Measurements from ENCODE around the gene CDHR1.
"Not testable (repeated sequence)": the region's sequence is repeated elsewhere in the genome, so short reads cannot be mapped to it uniquely, and the experiment has no call there.

CDHR1 gene

GRCh38 chr10:84194424-84195043 is at the start of gene CDHR1:
Gene CDHR1, plus strand, starts transcription at chr10:84194537. Its CDS starts 224 bp downstream, at chr10:84194761.
- DNase-seq: no peak

- DNase-seq: no peak
These were observed 47.0 kb upstream of the CDHR1 start for GRCh38 chr10:84147347-84147746.

DNA sequence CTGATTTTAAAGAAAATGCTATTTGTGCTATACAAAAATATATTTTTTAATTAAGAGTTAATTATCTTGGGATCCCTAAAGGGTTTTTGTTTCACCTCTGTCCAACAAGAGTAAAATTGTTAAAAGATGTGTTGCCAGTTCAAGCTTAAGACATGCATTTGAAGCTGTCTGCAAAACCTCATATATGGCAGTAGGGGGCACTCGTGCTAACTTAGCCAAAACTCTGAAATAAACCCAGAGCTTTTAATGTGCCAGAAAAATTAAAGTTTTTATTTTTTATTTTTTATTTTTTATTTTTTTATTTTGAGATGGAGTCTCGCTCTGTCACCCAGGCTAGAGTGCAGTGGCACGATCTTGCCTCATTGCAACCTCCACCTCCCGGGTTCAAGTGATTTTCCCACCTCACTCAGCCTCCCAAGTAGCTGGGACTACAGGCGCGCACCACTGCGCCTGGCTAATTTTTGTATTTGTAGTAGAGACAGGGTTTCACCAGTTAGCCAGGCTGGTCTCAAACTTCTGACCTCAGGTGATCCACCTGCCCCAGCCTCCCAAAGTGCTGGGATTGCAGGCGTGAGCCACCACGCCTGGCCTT is 46.2 kb upstream of the CDHR1 start:
- not testable (repeated sequence) for DNase-seq

DNA sequence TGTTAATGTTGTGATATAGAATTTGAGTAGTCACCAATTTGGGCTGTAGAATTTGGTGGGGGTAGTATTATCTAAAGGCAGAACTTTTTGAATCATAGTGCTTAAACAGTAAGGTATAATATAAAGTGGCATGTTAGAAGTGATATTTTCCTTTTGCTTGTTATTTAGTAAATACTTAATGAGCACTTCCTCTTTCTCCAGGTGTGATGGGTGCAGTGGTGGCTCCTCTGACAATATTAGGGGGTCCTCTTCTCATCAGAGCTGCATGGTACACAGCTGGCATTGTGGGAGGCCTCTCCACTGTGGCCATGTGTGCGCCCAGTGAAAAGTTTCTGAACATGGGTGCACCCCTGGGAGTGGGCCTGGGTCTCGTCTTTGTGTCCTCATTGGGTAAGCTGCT is 44.5 kb upstream of the CDHR1 start:
- DNase-seq: no peak

GRCh38 chr10:84152769-84153168 is 41.6 kb upstream of the CDHR1 start:
- no peak for DNase-seq

- no peak for DNase-seq
These were observed 38.8 kb upstream of the CDHR1 start for GRCh38 chr10:84155521-84155920.

GRCh38 chr10:84156009-84156408 is 38.3 kb upstream of the CDHR1 start:
- DNase-seq: no peak

- DNase-seq: no peak
These were observed 37.6 kb upstream of the CDHR1 start for GRCh38 chr10:84156768-84157167.

DNA sequence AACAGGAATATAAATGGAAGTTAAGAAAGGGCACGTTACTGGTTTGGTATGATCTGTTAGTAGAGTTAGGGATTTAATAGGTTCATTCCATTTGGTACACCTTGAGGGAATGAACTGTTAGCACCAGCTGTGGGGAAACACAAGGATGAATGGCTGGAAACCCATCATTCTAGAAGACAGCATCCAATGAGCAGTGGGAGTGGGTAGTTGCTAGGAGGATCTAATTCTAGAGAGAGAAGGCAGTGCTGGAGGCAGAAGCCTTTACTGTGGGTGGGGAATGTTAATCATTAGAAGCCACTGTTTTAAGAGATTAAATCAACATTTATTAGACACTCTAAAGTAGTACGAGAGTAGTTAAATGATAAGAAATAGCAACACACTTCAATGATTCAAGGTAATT is 36.3 kb upstream of the CDHR1 start:
- DNase-seq: no peak

DNA sequence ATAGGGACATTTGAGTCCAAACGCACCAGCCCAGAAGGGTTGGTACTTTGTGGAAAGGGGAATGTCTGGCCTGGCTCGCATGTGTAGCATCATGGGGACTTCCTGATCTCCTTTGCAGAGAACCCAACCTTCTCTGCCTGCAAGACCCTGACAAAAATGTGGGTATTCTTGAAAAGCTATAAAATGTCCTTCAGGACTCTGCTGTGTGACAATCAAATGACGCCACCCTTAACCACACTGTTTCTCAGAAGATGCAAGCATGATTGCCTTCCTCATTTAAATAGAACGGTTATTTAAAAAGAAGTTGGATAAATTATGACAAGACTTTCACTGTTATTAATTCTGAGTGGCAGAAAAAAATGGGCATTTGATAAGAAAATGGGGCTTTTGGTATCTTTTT is 35.8 kb upstream of the CDHR1 start:
- no peak for DNase-seq

DNA sequence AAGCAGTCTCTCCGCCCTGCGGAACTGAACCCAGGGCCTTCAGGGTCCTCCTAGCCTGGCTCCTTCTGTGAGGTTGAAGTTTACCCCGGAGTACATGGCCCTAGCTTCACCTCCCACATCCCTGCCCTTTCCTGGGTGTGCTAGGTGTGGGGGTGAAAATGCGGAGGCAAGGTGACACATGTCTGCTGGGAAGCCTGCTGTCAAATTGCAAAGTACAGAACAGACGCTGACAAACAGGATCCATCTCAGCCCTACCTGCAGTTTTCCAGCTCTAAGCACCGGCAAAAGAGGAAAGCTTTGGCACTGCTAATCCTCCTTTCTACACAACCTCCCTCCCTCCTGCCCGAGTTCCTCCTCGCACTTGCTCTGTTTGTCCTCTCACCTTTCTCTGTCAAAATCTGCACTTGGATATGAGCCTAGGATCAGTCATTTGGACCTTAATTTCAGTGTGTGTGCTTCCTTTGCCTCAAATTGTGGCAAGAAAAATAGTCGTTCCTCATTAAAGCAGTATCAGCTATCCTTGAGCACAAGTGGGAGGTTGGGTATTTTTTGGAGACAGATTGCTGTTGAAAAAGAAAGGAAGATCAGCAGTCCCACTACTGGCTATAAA is 35.2 kb upstream of the CDHR1 start:
- DNase-seq: no peak

DNA sequence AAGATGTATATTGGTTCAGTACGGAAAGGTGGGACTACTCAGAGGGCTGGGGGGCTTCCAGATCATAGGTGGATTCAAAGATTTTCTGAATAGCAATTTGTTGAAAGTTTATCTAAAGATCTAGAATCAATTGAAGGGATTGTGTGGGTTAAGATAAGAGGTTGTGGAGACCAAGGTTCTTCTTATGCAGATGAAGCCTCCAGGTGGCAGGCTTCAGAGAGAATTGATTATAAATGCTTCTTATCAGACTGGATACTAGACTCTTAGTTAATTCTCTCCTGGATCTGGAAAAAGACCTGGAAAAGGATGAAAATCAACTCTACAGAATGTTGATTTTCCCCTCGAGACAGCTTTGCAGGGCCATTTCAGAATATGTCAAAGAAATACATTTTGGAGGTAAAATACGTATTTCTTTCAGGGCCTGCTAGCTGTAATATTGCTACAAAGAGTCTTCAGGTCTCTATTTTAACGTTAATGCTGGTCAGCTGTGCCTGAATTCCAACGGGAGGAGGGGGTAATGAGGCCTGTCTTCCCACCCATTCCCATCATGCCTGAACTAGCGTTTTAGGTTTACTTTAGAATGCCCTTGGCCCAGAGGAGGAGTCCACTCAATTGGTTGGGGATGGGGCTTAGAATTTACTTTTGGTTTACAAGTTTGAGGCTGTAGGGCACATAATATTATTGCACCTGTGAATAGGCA is 33.5 kb upstream of the CDHR1 start:
- DNase-seq: no peak

DNA sequence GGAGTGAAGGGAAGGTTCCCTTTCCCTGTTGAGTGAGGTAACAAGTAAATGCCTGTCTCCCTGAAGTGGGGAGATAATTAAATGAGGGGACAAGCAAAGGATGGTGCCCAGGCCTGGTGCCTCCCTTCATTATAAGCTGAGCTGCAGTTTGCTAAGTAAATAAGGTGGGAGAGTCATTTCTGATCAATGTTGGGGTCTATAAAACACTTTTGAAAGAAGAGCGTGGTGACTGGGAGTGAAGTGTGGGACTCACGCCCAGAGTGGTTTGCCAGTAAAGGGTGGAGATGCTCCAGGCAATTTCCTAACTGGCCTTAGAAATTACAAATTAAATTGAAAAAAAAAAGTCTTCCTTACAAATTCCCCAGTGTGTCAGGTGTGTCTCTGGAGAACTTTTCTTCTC is 30.3 kb upstream of the CDHR1 start:
- DNase-seq: no peak

DNA sequence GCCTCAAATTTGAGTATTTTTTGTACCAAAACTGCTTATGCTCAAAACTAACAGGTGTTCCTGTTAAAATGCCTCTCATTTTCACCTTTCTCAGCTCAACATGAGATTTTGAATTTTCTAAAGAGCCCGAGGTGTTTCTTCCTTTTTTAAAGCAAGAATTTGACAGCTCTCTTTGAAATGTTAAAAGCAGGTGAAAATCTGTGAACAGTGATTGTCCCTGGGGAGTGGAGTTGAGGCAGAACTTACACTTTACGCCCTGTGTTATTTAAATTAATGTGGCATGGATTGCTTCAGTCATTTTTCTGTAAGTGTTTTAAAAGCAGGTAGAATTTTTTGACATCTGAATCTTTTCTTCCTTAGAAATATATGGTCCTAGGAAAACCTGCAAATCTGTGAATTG is 29.9 kb upstream of the CDHR1 start:
- no peak for DNase-seq

GRCh38 chr10:84166620-84167288 is 27.6 kb upstream of the CDHR1 start:
- no peak for DNase-seq

- DNase-seq: not testable (repeated sequence)
These were observed 27.1 kb upstream of the CDHR1 start for GRCh38 chr10:84167289-84167653.

DNA sequence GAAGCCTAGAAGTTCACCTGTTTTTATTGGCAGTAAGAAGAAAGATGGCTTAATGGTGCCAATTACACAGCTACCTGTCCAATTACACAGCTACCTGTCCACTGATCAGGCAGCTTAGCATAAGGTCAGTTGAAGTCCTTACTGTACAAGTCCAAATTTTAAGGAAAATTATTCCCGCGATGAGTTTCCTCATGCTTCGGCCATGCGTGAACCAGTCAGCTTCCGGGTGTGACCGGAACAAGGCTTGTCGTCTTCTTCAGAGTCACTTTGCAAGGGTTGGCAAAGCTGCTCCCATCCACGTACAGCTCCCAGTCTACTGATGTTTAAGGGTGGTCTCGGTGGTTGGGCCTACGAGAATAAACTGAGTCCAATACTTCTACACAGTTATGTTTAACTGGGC is 26.0 kb upstream of the CDHR1 start:
- not testable (repeated sequence) for DNase-seq

GRCh38 chr10:84171237-84171636 is 23.1 kb upstream of the CDHR1 start:
- DNase-seq: not testable (repeated sequence)

GRCh38 chr10:84171700-84172466 is 22.5 kb upstream of the CDHR1 start:
- not testable (repeated sequence) for DNase-seq

GRCh38 chr10:84172467-84173356 is 21.6 kb upstream of the CDHR1 start:
- no peak for DNase-seq

- no peak for DNase-seq
These were observed 20.8 kb upstream of the CDHR1 start, which contains the start of gene GPR15LG for GRCh38 chr10:84173501-84173929. Gene GPR15LG, plus strand, starts transcription at chr10:84173801. Its CDS starts 51 bp downstream, at chr10:84173852.

Measured in NCI-H1436 treated with DMSO at 0.1 percent for 48 hours (cell line).